Smooth muscle cell of the umbilical artery (primary cell): Measurements from ENCODE around the gene MEX3B. TPM values are rescaled to one million over a fixed set of nuclear protein-coding genes. Genes with fewer than 3 reads are reported as not detected.

ENCODE experiments used
- total RNA-seq: library from RNA; depleted of rRNA; stranded (reverse); fragments of >200 nt; gene quantifications from 2 replicates; pipeline ENCODE4 v1.2.3, GENCODE V29; 2014

MEX3B gene
- 7.7 and 10.5 TPM in 2 replicates for total RNA-seq

GRCh38 chr15:82045892-82046665 is at the start of gene MEX3B:
TSS of gene MEX3B (minus strand) at chr15:82046018. CDS start at chr15:82045705, 313 bp downstream.

Other genes with a start within 250 kb of the MEX3B start
- gene EFL1, start 216.7 kb upstream of the MEX3B start, total RNA-seq = 23.5 and 30.2 TPM in 2 replicates
- 0.05 and 1.2 TPM in 2 replicates for gene SAXO2, start 216.8 kb upstream of the MEX3B start, total RNA-seq